Immature natural killer cell (primary cell): Measurements from ENCODE around the gene TNS3. TPM values are rescaled to one million over a fixed set of nuclear protein-coding genes. Genes with fewer than 3 reads are reported as not detected.

Experiments used
- DNase-seq, 3 donors: peaks; one replicate each; pipeline ENCODE4 v3.0.0; 2022; ENCODE audit warnings: mixed read lengths in 1 of 3
- H3K27ac Mint-ChIP-seq, 6 donors: one replicate each; pipeline ENCODE4 v1.8.0; 2020; ENCODE audit warnings: mixed read lengths in 6 of 6, mild to moderate bottlenecking in 5 of 6, inconsistent platforms in 4 of 6, moderate library complexity in 3 of 6
- H3K27me3 Mint-ChIP-seq, 3 donors: one replicate each; pipeline ENCODE4 v1.8.0; 2020 to 2021; ENCODE audit warnings: low read depth in 3 of 3, mild to moderate bottlenecking in 3 of 3, mixed read lengths in 3 of 3, moderate library complexity in 3 of 3, inconsistent platforms in 1 of 3
- H3K36me3 Mint-ChIP-seq, 3 donors: one replicate each; pipeline ENCODE4 v1.8.0; 2020; ENCODE audit warnings: mixed read lengths in 3 of 3, inconsistent platforms in 2 of 3, mild to moderate bottlenecking in 2 of 3
- H3K4me1 Mint-ChIP-seq, 2 donors: one replicate each; pipeline ENCODE4 v1.8.0; 2020; ENCODE audit warnings: inconsistent platforms in 2 of 2, mild to moderate bottlenecking in 2 of 2, mixed read lengths in 2 of 2, moderate library complexity in 1 of 2
- H3K4me3 Mint-ChIP-seq, 5 donors: one replicate each; pipeline ENCODE4 v1.8.0; 2020; ENCODE audit warnings: mild to moderate bottlenecking in 5 of 5, mixed read lengths in 5 of 5, inconsistent platforms in 3 of 5, moderate library complexity in 3 of 5
- H3K9me3 Mint-ChIP-seq, 6 donors: one replicate each; pipeline ENCODE4 v1.8.0; 2020; ENCODE audit warnings: mild to moderate bottlenecking in 6 of 6, mixed read lengths in 6 of 6, inconsistent platforms in 4 of 6, moderate library complexity in 3 of 6
- polyA plus RNA-seq, 3 donors: library from polyadenylated mRNA; unstranded; fragments of 300-500 nt; fragmentation: Illumina TruSeq; gene quantifications; one replicate each; pipeline ENCODE4 v1.2.3, GENCODE V29; 2021

Gene TNS3
- polyA plus RNA-seq, 3 donors from 2014 or later: 0.19 TPM; not detected in 2

DNA sequence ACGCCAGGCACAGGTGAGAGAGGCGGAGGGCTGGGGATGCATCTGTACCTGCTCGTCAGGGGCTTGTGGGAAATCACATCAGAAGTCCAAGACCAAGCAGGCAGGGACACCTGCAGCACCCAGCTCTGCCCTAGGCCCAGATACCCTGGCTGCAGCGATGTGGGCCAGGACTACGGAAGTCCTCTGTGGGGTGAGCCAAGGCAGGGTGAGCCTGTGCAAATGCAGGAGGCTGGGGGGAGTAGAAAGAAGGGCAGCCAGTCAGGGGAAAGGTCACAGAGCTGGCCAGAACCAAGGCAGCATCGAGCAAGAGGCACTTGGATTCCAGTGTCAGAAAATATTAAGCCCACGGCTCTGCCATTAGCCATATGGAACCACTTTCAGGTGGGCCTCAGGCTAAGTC lies 85.2 kb downstream of the TNS3 start:
- H3K27me3 Mint-ChIP-seq: peaks cover 0 to 1% (median 0%) of the 10 kb centered on the region in 3 donors
- no peak overlapping the region for H3K4me3 Mint-ChIP-seq
- H3K9me3 Mint-ChIP-seq: peaks cover 0 to 2% (median 0%) of the 10 kb centered on the region in 6 donors
- no peaks in the 10 kb centered on the region for H3K36me3 Mint-ChIP-seq
- DNase-seq: no peak
- H3K4me1 Mint-ChIP-seq: peaks cover 0 to 3% of the 10 kb centered on the region in 2 donors
- H3K27ac Mint-ChIP-seq: no peak overlapping the region

DNA sequence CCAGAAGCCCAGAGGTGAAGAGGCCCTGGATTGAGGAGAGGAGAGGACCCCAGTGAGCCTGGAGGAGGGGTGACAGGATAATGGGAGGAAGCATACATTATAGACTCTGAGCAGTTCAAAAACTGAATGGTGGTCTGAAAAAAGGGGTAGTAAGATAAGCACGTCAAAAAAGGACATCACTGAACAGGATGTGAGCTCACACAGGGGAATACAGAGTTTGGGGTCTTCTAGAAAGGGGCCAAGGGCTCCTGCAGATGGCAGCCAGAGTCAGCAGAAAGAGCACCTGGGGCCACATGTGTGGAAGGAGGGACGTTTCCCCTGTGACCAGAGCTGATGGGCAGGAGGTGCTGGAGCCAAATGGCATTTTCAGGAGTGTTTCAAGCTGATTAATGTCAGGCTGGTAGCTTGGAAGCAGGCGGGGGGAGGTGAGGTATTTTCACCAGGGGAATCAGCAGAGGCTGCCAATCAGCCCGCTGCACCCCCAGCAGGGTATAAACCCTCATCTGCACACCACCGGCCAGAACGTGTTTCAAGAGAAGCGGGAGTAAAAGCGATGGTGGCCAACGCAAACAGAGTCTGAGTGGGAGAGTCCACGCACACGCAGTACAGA lies 85.8 kb downstream of the TNS3 start:
- H3K36me3 Mint-ChIP-seq: no peaks in the 10 kb centered on the region
- DNase-seq: no peak
- no peak overlapping the region for H3K27ac Mint-ChIP-seq
- no peak overlapping the region for H3K4me3 Mint-ChIP-seq
- H3K9me3 Mint-ChIP-seq: no peaks in the 10 kb centered on the region
- H3K27me3 Mint-ChIP-seq: no peaks in the 10 kb centered on the region
- peaks cover 0 to 3% of the 10 kb centered on the region in 2 donors for H3K4me1 Mint-ChIP-seq

GRCh38 chr7:47493976-47494911 lies 87.7 kb downstream of the TNS3 start:
- Mint-ChIP-seq H3K9me3 (no peaks in the 10 kb centered on the region), H3K36me3 (no peaks in the 10 kb centered on the region), H3K4me1 (peaks cover 0 to 3% of the 10 kb centered on the region in 2 donors), H3K27ac (no peak overlapping the region), H3K27me3 (peaks cover 0 to 2% (median 0%) of the 10 kb centered on the region in 3 donors), H3K4me3 (no peak overlapping the region)
- DNase-seq: no peak

DNA sequence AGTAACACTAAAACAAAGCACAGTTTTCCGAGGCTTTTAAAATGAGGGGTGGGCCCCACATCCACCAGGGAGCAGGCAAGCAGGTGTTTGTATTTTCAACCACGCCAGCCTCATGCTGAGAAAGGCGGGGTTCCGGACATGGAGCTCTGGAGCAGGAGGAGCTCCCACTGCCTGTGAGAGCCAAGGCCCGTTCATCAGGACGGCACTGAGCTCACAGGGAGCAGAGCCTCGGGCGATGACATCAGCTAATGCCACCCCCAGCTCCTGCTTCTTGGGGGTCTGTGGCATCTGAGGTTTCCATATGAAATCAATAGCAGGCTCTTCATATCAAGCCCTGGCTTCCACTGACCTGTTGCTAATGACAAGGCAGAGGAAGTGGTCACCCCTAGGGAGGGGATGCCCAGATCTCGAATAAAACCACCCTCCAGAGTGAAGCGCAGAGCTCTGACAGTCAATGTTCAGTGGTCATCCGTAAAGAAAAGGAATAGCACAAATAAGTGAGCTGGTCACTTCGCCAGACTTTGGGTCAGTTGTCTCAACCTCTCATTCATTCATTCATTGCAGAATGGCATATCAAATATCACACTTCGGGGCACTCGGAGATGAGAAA lies 89.1 kb downstream of the TNS3 start:
- H3K4me1 Mint-ChIP-seq: peaks cover 0 to 3% of the 10 kb centered on the region in 2 donors
- no peak overlapping the region for H3K4me3 Mint-ChIP-seq
- no peaks in the 10 kb centered on the region for H3K9me3 Mint-ChIP-seq
- H3K36me3 Mint-ChIP-seq: no peaks in the 10 kb centered on the region
- DNase-seq: no peak
- no peak overlapping the region for H3K27ac Mint-ChIP-seq
- H3K27me3 Mint-ChIP-seq: peaks cover 0 to 2% (median 2%) of the 10 kb centered on the region in 3 donors

GRCh38 chr7:47490501-47491265 lies 91.2 kb downstream of the TNS3 start:
- H3K27ac Mint-ChIP-seq: no peak overlapping the region
- no peak for DNase-seq
- no peaks in the 10 kb centered on the region for H3K9me3 Mint-ChIP-seq
- no peaks in the 10 kb centered on the region for H3K4me1 Mint-ChIP-seq
- peaks cover 0 to 2% (median 2%) of the 10 kb centered on the region in 3 donors for H3K27me3 Mint-ChIP-seq
- no peaks in the 10 kb centered on the region for H3K36me3 Mint-ChIP-seq
- H3K4me3 Mint-ChIP-seq: no peak overlapping the region

DNA sequence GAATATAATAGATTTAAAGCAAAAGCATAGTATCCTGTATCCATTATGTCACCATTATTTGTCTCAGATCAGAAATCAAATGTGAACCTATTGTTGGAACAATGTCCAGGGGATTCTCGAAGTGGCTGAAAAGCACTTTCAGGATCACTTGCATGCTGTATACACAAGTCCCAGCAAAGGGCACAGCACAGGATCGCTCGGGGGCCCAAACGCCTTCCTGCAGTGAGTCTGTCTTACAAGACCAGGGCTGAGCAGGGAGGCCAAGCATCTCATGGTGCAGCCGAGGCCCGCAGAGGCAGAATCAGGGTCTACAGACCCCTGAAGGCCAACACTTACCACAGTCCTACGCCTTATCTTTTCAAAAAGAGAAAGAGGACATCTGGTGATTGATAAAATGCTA lies 92.3 kb downstream of the TNS3 start:
- H3K27me3 Mint-ChIP-seq: peaks cover 0 to 2% (median 2%) of the 10 kb centered on the region in 3 donors
- no peaks in the 10 kb centered on the region for H3K36me3 Mint-ChIP-seq
- H3K4me3 Mint-ChIP-seq: no peak overlapping the region
- H3K27ac Mint-ChIP-seq: no peak overlapping the region
- DNase-seq: no peak
- H3K9me3 Mint-ChIP-seq: no peaks in the 10 kb centered on the region
- H3K4me1 Mint-ChIP-seq: no peaks in the 10 kb centered on the region

GRCh38 chr7:47488969-47489342 lies 93.0 kb downstream of the TNS3 start:
- Mint-ChIP-seq H3K4me1 (no peaks in the 10 kb centered on the region), H3K36me3 (no peaks in the 10 kb centered on the region), H3K4me3 (no peak overlapping the region), H3K27me3 (peaks cover 0 to 2% (median 2%) of the 10 kb centered on the region in 3 donors), H3K9me3 (no peaks in the 10 kb centered on the region), H3K27ac (no peak overlapping the region)
- DNase-seq: no peak

- no peak overlapping the region for H3K27ac Mint-ChIP-seq
- H3K27me3 Mint-ChIP-seq: peaks cover 0 to 2% (median 2%) of the 10 kb centered on the region in 3 donors
- H3K4me3 Mint-ChIP-seq: no peak overlapping the region
- no peak for DNase-seq
- no peaks in the 10 kb centered on the region for H3K9me3 Mint-ChIP-seq
- H3K4me1 Mint-ChIP-seq: no peaks in the 10 kb centered on the region
- H3K36me3 Mint-ChIP-seq: no peaks in the 10 kb centered on the region
Measured at GRCh38 chr7:47488201-47488968, 93.5 kb downstream of the TNS3 start.

- Mint-ChIP-seq H3K27ac (no peak overlapping the region), H3K4me3 (no peak overlapping the region), H3K4me1 (no peaks in the 10 kb centered on the region), H3K27me3 (peaks cover 0 to 4% (median 2%) of the 10 kb centered on the region in 3 donors), H3K9me3 (peaks cover 0 to 4% (median 0%) of the 10 kb centered on the region in 6 donors), H3K36me3 (no peaks in the 10 kb centered on the region)
- no peak for DNase-seq
Measured at GRCh38 chr7:47485640-47486435, 96.1 kb downstream of the TNS3 start.

- Mint-ChIP-seq H3K36me3 (no peaks in the 10 kb centered on the region), H3K27me3 (peaks cover 0 to 4% (median 0%) of the 10 kb centered on the region in 3 donors), H3K4me1 (no peaks in the 10 kb centered on the region), H3K27ac (no peak overlapping the region), H3K4me3 (no peak overlapping the region), H3K9me3 (peaks cover 0 to 4% (median 0%) of the 10 kb centered on the region in 6 donors)
- no peak for DNase-seq
Measured at GRCh38 chr7:47484923-47485639, 96.8 kb downstream of the TNS3 start.

DNA sequence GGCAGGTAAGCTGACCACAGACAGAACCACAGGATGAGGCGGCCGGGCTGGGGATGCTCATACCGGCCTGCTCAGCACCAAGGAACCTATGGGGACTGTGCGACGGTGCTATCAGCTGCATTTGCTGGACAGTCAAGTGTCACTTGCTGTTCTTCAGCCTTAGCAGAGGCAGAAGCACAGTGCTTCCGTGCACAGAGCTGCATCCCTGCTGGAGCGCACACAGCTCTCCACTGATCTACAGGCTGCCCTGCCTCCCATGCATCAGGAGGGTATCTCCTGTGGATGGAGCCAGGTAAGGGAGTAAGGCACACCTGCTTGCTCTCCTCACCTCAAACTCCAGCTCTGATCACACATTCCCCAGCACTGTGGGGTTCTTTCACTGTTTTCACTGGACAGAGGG lies 97.5 kb downstream of the TNS3 start:
- H3K4me1 Mint-ChIP-seq: no peaks in the 10 kb centered on the region
- H3K4me3 Mint-ChIP-seq: no peak overlapping the region
- H3K27ac Mint-ChIP-seq: no peak overlapping the region
- no peak for DNase-seq
- peaks cover 0 to 4% (median 0%) of the 10 kb centered on the region in 3 donors for H3K27me3 Mint-ChIP-seq
- H3K9me3 Mint-ChIP-seq: peaks cover 0 to 4% (median 0%) of the 10 kb centered on the region in 6 donors
- H3K36me3 Mint-ChIP-seq: no peaks in the 10 kb centered on the region
